Suppressor macrophage (primary cell): ENCODE measurements around the gene PCDH17.

Experiments
- DNase-seq, 4 experiments: peaks; one replicate each; pipeline ENCODE4 v3.0.0-alpha.2; 2020 to 2022

Gene PCDH17

GRCh38 chr13:57636816-57637215 is 5.3 kb downstream of the PCDH17 start:
- DNase-seq, result no peak

GRCh38 chr13:57637515-57637914 is 6.0 kb downstream of the PCDH17 start:
- DNase-seq, result no peak

GRCh38 chr13:57638186-57638890 is 6.8 kb downstream of the PCDH17 start:
- DNase-seq, result no peak

- DNase-seq, result peak in 2 of 4 experiments; percentile 18 to 38
Observed at GRCh38 chr13:57640607-57641006, 9.1 kb downstream of the PCDH17 start.

- no peak for DNase-seq
Observed at GRCh38 chr13:57641051-57641450, 9.5 kb downstream of the PCDH17 start.

GRCh38 chr13:57644106-57644505 is 12.6 kb downstream of the PCDH17 start:
- no peak for DNase-seq

- DNase-seq, result no peak
Observed at GRCh38 chr13:57653229-57653989, 21.9 kb downstream of the PCDH17 start.

- DNase-seq, result no peak
Observed at GRCh38 chr13:57665481-57665880, 33.9 kb downstream of the PCDH17 start.

GRCh38 chr13:57666131-57666953 is 34.8 kb downstream of the PCDH17 start:
- DNase-seq, result no peak

- DNase-seq, result no peak
Observed at GRCh38 chr13:57672168-57672567, 40.6 kb downstream of the PCDH17 start.

- DNase-seq, result no peak
Observed at GRCh38 chr13:57673197-57673596, 41.7 kb downstream of the PCDH17 start.

- DNase-seq, result no peak
Observed at GRCh38 chr13:57675526-57675925, 44.0 kb downstream of the PCDH17 start.

GRCh38 chr13:57680609-57681008 is 49.1 kb downstream of the PCDH17 start:
- no peak for DNase-seq

- DNase-seq, result no peak
Observed at GRCh38 chr13:57682128-57682716, 50.7 kb downstream of the PCDH17 start.

GRCh38 chr13:57698851-57699250 is 67.3 kb downstream of the PCDH17 start:
- no peak for DNase-seq

GRCh38 chr13:57704031-57704430 is 72.5 kb downstream of the PCDH17 start:
- no peak for DNase-seq

- no peak for DNase-seq
Observed at GRCh38 chr13:57716295-57716694, 84.8 kb downstream of the PCDH17 start.

GRCh38 chr13:57724486-57725272 is 93.1 kb downstream of the PCDH17 start:
- DNase-seq, result no peak

- DNase-seq, result no peak
Observed at GRCh38 chr13:57725480-57725879, 93.9 kb downstream of the PCDH17 start.

GRCh38 chr13:57726981-57727380 is 95.4 kb downstream of the PCDH17 start:
- DNase-seq, result no peak

GRCh38 chr13:57734306-57734705 is 102.8 kb downstream of the PCDH17 start:
- no peak for DNase-seq

GRCh38 chr13:57739089-57739488 is 107.5 kb downstream of the PCDH17 start:
- DNase-seq, result no peak
